Cardiac muscle cell (in vitro differentiated cells and primary cell): Measurements from ENCODE around the gene TGFBR3. TPM values are rescaled to one million over a fixed set of nuclear protein-coding genes. Genes with fewer than 3 reads are reported as not detected.

Experiments used
- DNase-seq, 2 donors: peaks; one replicate each; pipeline versions ENCODE4 v3.0.0 to v3.0.0-alpha.2; 2010 to 2017; ENCODE audit warnings: low read depth in 1 of 2, low spot score in 1 of 2
- H3K27ac ChIP-seq: fragments of 200-600 bp; sonication (generic); 2 replicates; pipeline ENCODE4 v1.5.1; 2016
- H3K27me3 ChIP-seq: fragments of 200-600 bp; sonication (generic); 2 replicates; pipeline ENCODE4 v1.6.0; 2016; ENCODE audit warnings: control low read depth
- H3K36me3 ChIP-seq: fragments of 200-600 bp; sonication (generic); 2 replicates; pipeline ENCODE4 v1.5.1; 2016; ENCODE audit warnings: control low read depth
- H3K4me1 ChIP-seq: fragments of 200-600 bp; sonication (generic); 2 replicates; pipeline ENCODE4 v1.8.1; 2017; ENCODE audit warnings: low read depth, mild to moderate bottlenecking, mixed run types
- H3K4me3 ChIP-seq: fragments of 200-600 bp; sonication (generic); 2 replicates; pipeline ENCODE4 v1.5.1; 2016; ENCODE audit warnings: mild to moderate bottlenecking
- H3K9me3 ChIP-seq: fragments of 200-600 bp; sonication (generic); 2 replicates; pipeline ENCODE4 v1.5.1; 2017; ENCODE audit warnings: low read depth, mild to moderate bottlenecking, control low read depth
- CTCF ChIP-seq: IDR thresholded peaks from 2 replicates; pipeline ENCODE4 v1.5.1; 2012; ENCODE audit warnings: low read depth, mild to moderate bottlenecking, low read length
- polyA plus RNA-seq: library from polyadenylated mRNA; unstranded; fragments of >200 nt; fragmentation: Nextera tagmentation; extraction: Ambion mirVana; gene quantifications from 2 replicates; pipeline ENCODE4 v1.2.1, GENCODE V29; 2016
- total RNA-seq: library from RNA; depleted of rRNA; stranded (reverse); fragments of >200 nt; gene quantifications from 2 replicates; pipeline ENCODE4 v1.2.3, GENCODE V29; 2016

The TGFBR3 gene
- total and polyA plus RNA-seq, 2 experiments from 2014 or later = 10.3 to 11.8 TPM

- Histone ChIP-seq H3K36me3 (no peaks in the 10 kb centered on the region), H3K9me3 (no peaks in the 10 kb centered on the region), H3K27ac (no peak overlapping the region), H3K4me3 (no peak overlapping the region), H3K4me1 (no peaks in the 10 kb centered on the region), H3K27me3 (no peaks in the 10 kb centered on the region)
- peak in 1 of 2 donors; percentile 89 for DNase-seq
- no peak for TF ChIP-seq CTCF
Measured at GRCh38 chr1:91891454-91891853, 5.5 kb upstream of the TGFBR3 start.

GRCh38 chr1:91889717-91890459, 3.9 kb upstream of the TGFBR3 start:
- peak in 1 of 2 donors; percentile 22 for DNase-seq
- H3K9me3 ChIP-seq = no peaks in the 10 kb centered on the region
- H3K36me3 ChIP-seq = no peaks in the 10 kb centered on the region
- H3K4me3 ChIP-seq = no peak overlapping the region
- H3K4me1 ChIP-seq = no peaks in the 10 kb centered on the region
- no peak for TF ChIP-seq CTCF
- peaks cover under 1% of the 10 kb centered on the region for H3K27me3 ChIP-seq
- H3K27ac ChIP-seq = no peak overlapping the region

GRCh38 chr1:91885213-91885715, 687 bp downstream of the TGFBR3 start:
- H3K36me3 ChIP-seq = no peaks in the 10 kb centered on the region
- DNase-seq = peak in 1 of 2 donors; percentile 30

GRCh38 chr1:91884459-91885212, 1.3 kb downstream of the TGFBR3 start:
- no peak for TF ChIP-seq CTCF
- Histone ChIP-seq H3K4me3 (peak overlapping the region; percentile 52), H3K9me3 (no peaks in the 10 kb centered on the region), H3K27ac (no peak overlapping the region), H3K27me3 (peaks cover 9% of the 10 kb centered on the region), H3K4me1 (no peaks in the 10 kb centered on the region), H3K36me3 (no peaks in the 10 kb centered on the region)
- DNase-seq = peak; percentile 29 to 37

More at GRCh38 chr1:91885213-91885715, 687 bp downstream of the TGFBR3 start:
- H3K9me3 ChIP-seq = no peaks in the 10 kb centered on the region
- peak overlapping the region; percentile 52 for H3K4me3 ChIP-seq
- H3K27ac ChIP-seq = peak overlapping the region; percentile 67
- TF ChIP-seq CTCF = no peak
- no peaks in the 10 kb centered on the region for H3K4me1 ChIP-seq
- peaks cover 9% of the 10 kb centered on the region for H3K27me3 ChIP-seq

- DNase-seq = peak; percentile 23 to 61
- Histone ChIP-seq H3K36me3 (no peaks in the 10 kb centered on the region), H3K9me3 (no peaks in the 10 kb centered on the region), H3K4me3 (no peak overlapping the region), H3K4me1 (no peaks in the 10 kb centered on the region), H3K27ac (no peak overlapping the region), H3K27me3 (peaks cover 9% of the 10 kb centered on the region)
- TF ChIP-seq CTCF = peak; percentile 54
Measured at GRCh38 chr1:91883470-91883869, 2.5 kb downstream of the TGFBR3 start.
